ENCODE measurements around the gene AIFM3. TPM values are rescaled to one million over a fixed set of nuclear protein-coding genes. Genes with fewer than 3 reads are reported as not detected.

The AIFM3 gene
- total and polyA plus RNA-seq, 2 of the 13 experiments (the other 11 are each of a cell fraction or from before 2014, with no cell fraction given), result 9.0 to 15.3 TPM

DNA sequence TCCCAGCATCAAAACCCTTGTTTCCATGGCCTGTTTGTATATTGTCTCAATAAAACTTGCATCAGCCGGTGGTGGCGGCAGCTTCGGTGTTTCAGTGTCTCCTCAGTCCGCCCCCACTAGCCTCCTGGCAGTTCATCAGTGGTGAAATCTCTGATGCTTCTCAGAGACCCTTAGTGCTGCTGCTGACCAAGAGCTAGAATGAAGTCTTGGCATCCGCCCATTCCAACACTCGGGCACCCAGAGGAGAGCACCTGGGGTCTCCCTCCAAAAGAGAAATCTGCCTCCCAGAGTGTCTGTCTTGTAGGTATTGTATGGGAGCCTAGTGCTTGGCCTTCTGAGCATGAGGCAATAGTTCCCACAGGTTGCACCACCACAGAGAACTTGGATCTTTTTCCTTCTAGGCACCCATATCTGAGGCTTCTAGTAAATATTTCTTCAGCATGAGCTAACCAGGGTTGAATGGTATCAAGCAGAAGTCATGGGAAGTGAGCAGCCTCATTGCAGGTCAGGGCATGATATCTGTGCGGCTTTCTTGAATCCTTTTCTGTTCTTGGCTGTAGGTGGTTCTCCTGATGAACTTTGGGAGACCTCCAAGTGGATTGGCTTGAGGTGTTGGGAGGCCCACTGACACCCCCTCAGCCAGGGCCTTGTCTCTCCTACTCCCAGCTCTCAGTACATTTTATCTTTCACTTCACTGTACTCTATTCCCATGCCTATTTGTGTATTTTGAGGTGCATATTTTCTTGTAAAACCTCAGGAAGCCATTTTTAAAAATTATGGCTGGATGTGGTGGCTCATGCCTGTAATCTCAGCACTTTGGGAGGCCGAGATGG is 13.2 kb upstream of the AIFM3 start (continued):
- no peak for TF ChIP-seq ZNF646 (CRISPR knock-in tag; IDR thresholded peaks at IDR 0.05)
- TF ChIP-seq, protein P1, sequence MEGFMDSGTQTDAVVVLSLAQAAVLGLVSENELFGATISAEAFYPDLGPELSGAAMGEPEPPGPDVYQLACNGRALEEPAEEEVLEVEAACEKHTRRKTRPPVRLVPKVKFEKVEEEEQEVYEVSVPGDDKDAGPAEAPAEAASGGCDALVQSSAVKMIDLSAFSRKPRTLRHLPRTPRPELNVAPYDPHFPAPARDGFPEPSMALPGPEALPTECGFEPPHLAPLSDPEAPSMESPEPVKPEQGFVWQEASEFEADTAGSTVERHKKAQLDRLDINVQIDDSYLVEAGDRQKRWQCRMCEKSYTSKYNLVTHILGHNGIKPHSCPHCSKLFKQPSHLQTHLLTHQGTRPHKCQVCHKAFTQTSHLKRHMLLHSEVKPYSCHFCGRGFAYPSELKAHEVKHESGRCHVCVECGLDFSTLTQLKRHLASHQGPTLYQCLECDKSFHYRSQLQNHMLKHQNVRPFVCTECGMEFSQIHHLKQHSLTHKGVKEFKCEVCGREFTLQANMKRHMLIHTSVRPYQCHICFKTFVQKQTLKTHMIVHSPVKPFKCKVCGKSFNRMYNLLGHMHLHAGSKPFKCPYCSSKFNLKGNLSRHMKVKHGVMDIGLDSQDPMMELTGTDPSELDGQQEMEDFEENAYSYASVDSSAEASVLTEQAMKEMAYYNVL (CRISPR knock-in tag; IDR thresholded peaks at IDR 0.05; ENCODE audit: borderline replicate concordance), result no peak
- no peak for TF ChIP-seq RARG (CRISPR knock-in tag; IDR thresholded peaks at IDR 0.05; ENCODE audit: low read depth)
- TF ChIP-seq, protein P2, sequence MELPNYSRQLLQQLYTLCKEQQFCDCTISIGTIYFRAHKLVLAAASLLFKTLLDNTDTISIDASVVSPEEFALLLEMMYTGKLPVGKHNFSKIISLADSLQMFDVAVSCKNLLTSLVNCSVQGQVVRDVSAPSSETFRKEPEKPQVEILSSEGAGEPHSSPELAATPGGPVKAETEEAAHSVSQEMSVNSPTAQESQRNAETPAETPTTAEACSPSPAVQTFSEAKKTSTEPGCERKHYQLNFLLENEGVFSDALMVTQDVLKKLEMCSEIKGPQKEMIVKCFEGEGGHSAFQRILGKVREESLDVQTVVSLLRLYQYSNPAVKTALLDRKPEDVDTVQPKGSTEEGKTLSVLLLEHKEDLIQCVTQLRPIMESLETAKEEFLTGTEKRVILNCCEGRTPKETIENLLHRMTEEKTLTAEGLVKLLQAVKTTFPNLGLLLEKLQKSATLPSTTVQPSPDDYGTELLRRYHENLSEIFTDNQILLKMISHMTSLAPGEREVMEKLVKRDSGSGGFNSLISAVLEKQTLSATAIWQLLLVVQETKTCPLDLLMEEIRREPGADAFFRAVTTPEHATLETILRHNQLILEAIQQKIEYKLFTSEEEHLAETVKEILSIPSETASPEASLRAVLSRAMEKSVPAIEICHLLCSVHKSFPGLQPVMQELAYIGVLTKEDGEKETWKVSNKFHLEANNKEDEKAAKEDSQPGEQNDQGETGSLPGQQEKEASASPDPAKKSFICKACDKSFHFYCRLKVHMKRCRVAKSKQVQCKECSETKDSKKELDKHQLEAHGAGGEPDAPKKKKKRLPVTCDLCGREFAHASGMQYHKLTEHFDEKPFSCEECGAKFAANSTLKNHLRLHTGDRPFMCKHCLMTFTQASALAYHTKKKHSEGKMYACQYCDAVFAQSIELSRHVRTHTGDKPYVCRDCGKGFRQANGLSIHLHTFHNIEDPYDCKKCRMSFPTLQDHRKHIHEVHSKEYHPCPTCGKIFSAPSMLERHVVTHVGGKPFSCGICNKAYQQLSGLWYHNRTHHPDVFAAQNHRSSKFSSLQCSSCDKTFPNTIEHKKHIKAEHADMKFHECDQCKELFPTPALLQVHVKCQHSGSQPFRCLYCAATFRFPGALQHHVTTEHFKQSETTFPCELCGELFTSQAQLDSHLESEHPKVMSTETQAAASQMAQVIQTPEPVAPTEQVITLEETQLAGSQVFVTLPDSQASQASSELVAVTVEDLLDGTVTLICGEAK (IDR thresholded peaks at IDR 0.05), result no peak
- TF ChIP-seq, protein P2 (CRISPR knock-in tag; IDR thresholded peaks at IDR 0.05), result no peak
- no peak for TF ChIP-seq GRHL1 (CRISPR knock-in tag; conservative IDR thresholded peaks at IDR 0.05)
